ENCODE data around the gene ADCY9.

DNA sequence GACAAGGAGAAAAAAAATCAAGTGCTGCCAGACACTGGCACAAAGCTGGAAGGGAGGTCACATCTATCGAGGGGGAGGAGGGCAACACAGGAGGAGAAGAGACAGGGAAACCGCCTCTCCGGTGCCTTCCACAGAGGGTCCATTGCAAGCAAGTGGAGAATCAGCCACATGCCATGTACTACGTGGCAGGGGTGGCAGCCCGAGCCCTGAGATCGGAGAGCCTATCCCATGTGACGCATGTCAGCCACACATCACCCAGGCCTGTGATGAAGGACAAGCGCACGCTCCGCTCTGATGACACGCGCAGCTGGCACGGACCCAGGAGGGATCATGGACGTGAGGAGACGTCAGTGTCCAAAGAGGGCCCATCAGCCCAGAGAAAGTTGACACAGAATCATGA is 30.1 kb downstream of the ADCY9 start:
- TF ChIP-seq MXD4 (CRISPR knock-in tag; IDR thresholded peaks at IDR 0.05; ENCODE audit: borderline replicate concordance) (no peak), NR3C1 (CRISPR knock-in tag; conservative IDR thresholded peaks at IDR 0.05; ENCODE audit: low read depth) (no peak), NFYB (CRISPR knock-in tag; conservative IDR thresholded peaks at IDR 0.05; ENCODE audit: low read depth) (no peak), ESRRA (CRISPR knock-in tag; IDR thresholded peaks at IDR 0.05; ENCODE audit: borderline replicate concordance) (no peak), TEAD4 (CRISPR knock-in tag; IDR thresholded peaks at IDR 0.05) (no peak), JUN (CRISPR knock-in tag; IDR thresholded peaks at IDR 0.05) (no peak)
- TF ChIP-seq, protein P1, sequence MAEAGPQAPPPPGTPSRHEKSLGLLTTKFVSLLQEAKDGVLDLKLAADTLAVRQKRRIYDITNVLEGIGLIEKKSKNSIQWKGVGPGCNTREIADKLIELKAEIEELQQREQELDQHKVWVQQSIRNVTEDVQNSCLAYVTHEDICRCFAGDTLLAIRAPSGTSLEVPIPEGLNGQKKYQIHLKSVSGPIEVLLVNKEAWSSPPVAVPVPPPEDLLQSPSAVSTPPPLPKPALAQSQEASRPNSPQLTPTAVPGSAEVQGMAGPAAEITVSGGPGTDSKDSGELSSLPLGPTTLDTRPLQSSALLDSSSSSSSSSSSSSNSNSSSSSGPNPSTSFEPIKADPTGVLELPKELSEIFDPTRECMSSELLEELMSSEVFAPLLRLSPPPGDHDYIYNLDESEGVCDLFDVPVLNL (CRISPR knock-in tag; IDR thresholded peaks at IDR 0.05; ENCODE audit: borderline replicate concordance, low read depth): no peak
- TF ChIP-seq, protein P2, sequence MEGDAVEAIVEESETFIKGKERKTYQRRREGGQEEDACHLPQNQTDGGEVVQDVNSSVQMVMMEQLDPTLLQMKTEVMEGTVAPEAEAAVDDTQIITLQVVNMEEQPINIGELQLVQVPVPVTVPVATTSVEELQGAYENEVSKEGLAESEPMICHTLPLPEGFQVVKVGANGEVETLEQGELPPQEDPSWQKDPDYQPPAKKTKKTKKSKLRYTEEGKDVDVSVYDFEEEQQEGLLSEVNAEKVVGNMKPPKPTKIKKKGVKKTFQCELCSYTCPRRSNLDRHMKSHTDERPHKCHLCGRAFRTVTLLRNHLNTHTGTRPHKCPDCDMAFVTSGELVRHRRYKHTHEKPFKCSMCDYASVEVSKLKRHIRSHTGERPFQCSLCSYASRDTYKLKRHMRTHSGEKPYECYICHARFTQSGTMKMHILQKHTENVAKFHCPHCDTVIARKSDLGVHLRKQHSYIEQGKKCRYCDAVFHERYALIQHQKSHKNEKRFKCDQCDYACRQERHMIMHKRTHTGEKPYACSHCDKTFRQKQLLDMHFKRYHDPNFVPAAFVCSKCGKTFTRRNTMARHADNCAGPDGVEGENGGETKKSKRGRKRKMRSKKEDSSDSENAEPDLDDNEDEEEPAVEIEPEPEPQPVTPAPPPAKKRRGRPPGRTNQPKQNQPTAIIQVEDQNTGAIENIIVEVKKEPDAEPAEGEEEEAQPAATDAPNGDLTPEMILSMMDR (IDR thresholded peaks at IDR 0.05): no peak
- TF ChIP-seq, protein P3, sequence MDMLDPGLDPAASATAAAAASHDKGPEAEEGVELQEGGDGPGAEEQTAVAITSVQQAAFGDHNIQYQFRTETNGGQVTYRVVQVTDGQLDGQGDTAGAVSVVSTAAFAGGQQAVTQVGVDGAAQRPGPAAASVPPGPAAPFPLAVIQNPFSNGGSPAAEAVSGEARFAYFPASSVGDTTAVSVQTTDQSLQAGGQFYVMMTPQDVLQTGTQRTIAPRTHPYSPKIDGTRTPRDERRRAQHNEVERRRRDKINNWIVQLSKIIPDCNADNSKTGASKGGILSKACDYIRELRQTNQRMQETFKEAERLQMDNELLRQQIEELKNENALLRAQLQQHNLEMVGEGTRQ (CRISPR knock-in tag; IDR thresholded peaks at IDR 0.05): no peak
- TF ChIP-seq, protein P4, sequence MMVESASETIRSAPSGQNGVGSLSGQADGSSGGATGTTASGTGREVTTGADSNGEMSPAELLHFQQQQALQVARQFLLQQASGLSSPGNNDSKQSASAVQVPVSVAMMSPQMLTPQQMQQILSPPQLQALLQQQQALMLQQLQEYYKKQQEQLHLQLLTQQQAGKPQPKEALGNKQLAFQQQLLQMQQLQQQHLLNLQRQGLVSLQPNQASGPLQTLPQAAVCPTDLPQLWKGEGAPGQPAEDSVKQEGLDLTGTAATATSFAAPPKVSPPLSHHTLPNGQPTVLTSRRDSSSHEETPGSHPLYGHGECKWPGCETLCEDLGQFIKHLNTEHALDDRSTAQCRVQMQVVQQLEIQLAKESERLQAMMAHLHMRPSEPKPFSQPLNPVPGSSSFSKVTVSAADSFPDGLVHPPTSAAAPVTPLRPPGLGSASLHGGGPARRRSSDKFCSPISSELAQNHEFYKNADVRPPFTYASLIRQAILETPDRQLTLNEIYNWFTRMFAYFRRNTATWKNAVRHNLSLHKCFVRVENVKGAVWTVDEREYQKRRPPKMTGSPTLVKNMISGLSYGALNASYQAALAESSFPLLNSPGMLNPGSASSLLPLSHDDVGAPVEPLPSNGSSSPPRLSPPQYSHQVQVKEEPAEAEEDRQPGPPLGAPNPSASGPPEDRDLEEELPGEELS (CRISPR knock-in tag; IDR thresholded peaks at IDR 0.05): no peak
